C4-2B (cell line): Measurements from ENCODE around the gene LOXHD1.

Experiments used
- H3K27ac ChIP-seq: fragments of 450-650 bp; 2 replicates; pipeline ENCODE4 v1.5.1; 2017
- ZFX ChIP-seq: fragments of 450-650 bp; IDR thresholded peaks from 2 replicates; pipeline ENCODE4 v1.6.1; 2017
- TF ChIP-seq, protein P1 (sequence below): fragments of 450-650 bp; conservative IDR thresholded peaks from 2 replicates; pipeline ENCODE4 v1.5.1; 2017; ENCODE audit warnings: mild to moderate bottlenecking

Gene LOXHD1

DNA sequence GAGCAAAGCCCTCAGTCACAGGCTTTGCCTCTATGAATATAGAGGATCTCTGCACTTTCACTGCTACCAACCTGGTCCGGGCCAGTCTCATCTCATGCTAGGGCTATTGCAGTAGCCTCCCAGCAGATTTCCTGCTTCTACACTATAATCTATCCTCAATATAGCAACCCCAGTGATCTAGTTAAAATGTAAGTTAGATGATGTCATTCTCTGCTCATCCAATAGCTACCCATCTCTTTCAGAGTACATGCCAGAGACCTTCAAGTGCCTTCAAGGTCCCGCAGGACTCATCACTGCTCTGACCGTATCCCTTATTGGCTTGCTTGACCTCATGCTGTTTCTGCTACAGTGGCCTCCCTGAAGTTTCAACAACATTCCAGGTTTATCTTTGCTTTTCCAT is 186.3 kb downstream of the LOXHD1 start:
- H3K27ac ChIP-seq, result peak overlapping the region; percentile 92
- TF ChIP-seq, protein P1, sequence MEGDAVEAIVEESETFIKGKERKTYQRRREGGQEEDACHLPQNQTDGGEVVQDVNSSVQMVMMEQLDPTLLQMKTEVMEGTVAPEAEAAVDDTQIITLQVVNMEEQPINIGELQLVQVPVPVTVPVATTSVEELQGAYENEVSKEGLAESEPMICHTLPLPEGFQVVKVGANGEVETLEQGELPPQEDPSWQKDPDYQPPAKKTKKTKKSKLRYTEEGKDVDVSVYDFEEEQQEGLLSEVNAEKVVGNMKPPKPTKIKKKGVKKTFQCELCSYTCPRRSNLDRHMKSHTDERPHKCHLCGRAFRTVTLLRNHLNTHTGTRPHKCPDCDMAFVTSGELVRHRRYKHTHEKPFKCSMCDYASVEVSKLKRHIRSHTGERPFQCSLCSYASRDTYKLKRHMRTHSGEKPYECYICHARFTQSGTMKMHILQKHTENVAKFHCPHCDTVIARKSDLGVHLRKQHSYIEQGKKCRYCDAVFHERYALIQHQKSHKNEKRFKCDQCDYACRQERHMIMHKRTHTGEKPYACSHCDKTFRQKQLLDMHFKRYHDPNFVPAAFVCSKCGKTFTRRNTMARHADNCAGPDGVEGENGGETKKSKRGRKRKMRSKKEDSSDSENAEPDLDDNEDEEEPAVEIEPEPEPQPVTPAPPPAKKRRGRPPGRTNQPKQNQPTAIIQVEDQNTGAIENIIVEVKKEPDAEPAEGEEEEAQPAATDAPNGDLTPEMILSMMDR, result no peak
- no peak for TF ChIP-seq ZFX

DNA sequence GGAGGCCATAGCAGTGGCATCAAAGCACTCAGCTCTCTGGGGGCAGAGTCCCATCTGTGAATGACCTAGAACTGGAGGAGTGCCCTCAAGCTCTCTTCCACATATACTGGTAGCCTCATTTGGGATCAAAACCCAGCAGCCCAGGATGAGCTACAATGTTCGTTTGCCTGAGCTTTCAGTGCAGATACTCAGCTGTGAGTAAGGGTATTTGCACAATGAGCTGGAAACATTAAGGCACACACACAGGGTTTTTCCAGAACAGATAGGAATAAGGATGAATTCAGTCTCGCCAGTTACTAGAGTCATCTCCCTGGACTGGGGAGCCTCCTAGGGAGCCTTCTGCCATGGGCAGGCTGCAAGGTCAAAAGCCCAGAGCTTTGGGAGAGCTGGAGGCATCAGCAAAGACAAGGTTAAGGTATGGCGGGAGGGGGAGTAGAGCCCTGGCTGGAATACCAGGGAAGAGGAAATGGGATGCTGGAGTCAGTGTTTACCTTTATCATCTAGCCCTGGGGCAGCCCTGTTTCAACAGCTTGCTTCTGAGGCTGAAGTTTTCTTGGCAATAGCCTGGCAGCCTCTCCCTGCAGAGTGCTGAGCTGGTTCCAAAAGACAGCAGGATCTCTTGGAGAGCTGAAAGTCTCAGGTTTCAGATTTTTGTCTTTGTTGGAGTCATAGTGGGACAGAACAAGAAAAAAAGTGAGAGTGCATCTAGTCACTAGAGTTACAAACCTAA is 187.7 kb downstream of the LOXHD1 start:
- TF ChIP-seq ZFX, result no peak
- TF ChIP-seq, protein P1, result no peak

DNA sequence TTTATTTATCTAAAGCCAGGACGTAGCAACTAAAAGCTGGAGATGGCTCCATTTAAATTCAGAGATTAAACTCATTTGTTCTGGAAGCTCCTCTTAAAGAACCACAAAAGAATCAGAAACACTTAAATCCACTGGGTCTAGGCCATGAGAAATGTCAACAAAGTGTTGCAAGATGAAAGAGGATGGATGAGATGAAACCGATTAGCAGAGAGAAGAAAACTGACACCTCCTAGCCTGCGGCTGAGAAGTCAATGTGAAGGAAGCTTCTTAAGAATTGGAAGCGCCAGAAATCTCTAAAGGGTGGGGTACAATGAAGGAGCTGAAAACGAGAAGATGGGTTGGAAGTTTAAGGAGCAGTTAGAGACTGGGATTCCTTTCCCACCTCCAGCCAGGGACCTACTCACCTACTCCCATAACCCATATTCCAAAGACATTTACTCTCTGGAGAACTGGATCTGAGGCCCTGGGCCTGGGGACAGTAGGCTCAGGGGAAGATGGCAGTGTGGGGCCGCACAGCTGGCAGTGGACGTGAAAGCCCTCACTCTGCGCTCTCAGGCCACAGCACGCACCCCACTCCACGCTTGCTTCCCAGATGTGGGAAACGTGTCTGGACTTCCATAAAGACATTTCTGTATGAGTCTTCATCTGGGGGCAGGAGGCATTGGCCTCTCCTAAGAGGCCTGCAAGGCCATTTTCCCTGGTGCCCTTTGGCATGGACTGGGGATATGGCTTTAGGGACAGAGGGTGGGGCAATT is 188.4 kb downstream of the LOXHD1 start:
- no peak for TF ChIP-seq ZFX
- TF ChIP-seq, protein P1, result no peak
- H3K27ac ChIP-seq, result peak overlapping the region; percentile 92

More for the DNA sequence above, 187.7 kb downstream of the LOXHD1 start:
- peak overlapping the region; percentile 92 for H3K27ac ChIP-seq

DNA sequence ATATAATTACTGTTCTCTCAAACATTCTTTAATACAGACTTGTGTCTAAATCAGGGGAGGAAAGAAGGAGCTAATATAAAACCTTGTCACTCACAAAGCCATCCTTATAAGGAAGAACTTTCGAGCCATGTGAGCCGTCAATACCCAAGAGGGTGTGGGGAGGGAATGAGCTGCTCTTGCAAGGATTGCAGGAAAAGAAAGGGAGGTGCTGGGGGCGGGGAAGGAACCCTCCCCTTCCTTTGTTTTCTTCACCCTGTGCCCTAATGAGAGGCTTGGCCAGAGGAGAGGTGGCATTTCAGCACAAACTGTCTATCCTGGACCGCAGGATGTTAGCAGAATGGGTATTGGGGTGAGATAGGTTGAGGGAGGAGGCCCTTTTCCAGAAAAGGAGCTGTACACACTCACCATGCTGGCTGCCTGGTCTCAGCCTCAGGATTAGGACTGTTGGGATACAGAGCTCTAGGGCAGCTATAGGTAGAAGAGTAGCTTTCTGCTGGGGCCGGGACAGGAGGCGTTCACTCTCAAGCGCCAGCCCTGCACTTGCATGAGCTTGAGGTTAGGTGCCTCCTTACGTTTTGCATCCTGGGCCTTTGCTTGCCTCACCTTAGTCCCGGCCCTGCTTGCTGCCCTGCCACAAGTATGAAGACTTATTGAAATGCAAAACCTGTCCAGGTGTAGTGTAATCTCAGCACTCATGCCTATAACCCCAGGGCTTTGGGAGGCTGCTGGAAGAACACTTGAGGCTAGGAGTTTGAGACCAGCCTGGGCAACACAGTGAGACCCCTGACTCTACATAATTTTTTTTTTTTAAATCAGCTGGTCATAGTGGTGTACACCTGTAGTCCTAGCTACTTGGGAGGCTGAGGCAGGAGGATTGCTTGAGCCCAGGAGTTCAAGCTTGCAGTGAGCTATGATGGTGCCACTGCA is 190.5 kb downstream of the LOXHD1 start:
- TF ChIP-seq, protein P1, result no peak
- H3K27ac ChIP-seq, result peak overlapping the region; percentile 92

DNA sequence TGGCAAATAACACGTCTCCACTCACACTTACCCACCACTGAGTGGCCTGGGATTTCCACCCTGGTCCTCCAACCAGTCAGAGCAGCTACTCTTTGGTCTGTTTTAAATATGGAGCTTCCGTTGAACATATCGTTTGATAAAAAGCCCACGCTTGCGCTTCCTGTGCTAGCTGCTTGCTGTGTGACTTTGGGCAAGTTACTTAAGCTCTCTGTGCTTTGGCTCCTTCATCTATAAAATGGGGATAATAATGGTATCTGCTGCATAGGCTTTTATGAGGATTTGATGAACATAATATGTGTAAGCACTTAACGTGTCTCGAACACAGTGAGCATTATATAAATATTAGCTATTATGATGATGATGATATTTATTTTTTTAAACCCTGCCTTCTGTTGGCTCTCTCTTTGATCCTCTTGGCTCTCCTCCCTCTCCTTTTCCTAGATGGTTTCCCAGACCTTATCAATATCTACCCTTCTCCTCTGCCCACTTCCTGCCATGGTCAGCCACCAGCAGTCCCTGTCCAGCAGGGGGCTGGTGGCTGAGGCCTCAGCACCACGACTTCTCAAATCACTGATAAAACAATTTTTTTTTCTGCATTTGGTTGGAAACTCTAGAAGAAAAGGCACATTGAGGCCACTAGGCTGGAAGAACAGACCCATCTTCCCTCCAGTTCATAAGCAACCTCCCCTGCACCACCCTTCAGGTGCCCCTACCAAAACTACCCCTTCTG is 191.9 kb downstream of the LOXHD1 start:
- TF ChIP-seq, protein P1, result no peak; the same call in 1 of the 2 replicates
- no peak for TF ChIP-seq ZFX
- H3K27ac ChIP-seq, result peak overlapping the region; percentile 46

DNA sequence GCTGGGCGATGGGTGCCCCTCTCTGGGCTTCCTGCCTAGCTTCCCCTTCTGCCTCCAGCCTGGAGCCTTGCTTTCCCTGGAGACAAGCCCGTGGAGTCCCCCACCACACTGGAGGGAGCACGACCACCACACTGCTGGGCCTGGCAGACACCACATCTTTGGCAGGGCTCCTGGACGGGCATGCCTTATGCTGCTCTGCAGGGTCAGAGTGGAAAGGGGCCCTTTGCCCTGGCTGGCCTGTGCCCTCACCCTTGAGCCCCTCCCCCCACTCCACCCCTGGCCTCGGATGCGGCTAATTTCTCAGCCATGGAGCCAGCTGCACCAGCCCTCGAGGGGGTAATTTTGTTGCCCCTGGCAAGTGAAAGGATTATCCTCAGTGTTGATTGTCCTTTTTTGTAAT is 194.5 kb downstream of the LOXHD1 start:
- TF ChIP-seq ZFX, result no peak
- TF ChIP-seq, protein P1, result no peak
- peak overlapping the region; percentile 92 for H3K27ac ChIP-seq
